Stimulated activated CD8-positive, alpha-beta memory T cell treated with anti-CD3 and anti-CD28 coated beads, Interleukin-4, amount 100 ng/mL, for 24 hours (primary cell): Measurements from ENCODE around the gene HMGN1.
A peak's percentile ranks its signal among the peaks of the same experiment; 100 is the strongest.

Experiments used
- DNase-seq: peaks from one replicate; pipeline ENCODE4 v3.0.0-alpha.2; 2020; ENCODE audit warnings: low read depth

The HMGN1 gene

DNA sequence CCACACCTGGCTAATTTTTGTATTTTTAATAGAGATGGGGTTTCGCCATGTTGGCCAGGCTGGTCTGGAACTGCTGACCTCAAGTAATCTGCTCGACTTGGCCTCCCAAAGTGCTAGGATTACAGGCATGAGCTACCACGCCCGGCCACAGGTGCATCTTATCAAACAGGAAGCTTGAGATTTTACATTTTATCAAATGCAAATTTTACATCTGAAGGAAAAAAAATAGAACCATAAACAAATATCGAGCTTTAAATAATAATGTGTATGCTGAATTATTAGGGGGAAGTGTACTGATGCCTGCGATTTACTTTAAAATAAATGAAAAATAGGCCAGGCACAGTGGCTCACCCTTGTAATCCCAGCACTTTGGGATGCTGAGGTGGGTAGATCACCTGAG is 18.9 kb downstream of the HMGN1 start:
- no peak for DNase-seq

GRCh38 chr21:39327727-39328126 is 21.2 kb downstream of the HMGN1 start:
- no peak for DNase-seq

DNA sequence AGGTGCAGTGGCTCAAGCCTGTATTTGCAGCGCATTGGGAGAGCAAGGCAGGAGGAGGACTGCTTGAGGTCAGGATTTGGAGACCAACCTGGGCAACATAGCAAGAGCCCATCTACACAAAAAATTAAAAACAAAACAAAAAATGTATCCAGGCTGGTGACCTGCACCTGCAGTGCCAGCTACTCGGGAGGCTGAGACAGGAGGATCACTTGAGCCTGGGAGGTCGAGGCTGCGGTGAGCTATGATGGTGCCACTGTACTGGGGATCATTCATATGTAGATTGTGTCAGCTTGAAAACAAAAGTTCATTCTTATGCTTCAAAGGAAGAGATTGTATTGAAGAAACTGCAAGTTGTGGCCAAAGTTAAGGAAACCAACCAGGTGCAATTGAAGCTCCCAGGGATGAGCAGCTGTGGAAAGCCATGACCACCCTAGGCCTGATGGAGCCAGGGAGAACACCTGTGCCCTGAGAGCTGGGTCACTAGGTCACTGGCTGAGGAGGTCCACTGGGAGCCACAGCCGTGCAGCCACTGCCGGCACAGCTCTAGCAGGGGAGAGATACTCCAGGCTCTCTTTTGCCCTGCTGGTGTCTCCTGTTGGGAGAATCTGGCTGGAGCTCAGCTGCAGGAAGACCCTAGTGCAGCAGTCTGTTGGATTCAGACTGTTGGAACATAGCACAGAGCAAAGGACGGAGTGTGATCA is 22.1 kb downstream of the HMGN1 start:
- DNase-seq, result no peak

DNA sequence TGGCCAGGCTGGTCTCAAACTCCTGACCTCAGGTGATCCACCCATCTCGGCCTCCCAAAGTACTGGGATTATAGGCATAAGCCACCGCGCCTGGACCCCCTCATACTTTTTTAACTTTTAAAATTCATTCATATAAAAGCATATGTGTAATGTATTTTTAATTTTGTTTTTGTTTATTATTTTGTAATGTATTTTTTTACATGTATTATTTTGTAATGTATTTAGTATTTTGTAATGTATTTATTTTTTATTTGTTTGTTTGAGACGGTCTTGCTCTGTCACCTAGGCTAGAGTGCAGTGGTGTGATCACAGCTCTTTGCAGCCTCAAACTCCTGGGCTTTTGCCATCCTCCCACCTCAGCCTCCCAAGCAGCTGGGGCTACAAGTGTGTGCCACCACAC is 23.4 kb downstream of the HMGN1 start:
- no peak for DNase-seq

DNA sequence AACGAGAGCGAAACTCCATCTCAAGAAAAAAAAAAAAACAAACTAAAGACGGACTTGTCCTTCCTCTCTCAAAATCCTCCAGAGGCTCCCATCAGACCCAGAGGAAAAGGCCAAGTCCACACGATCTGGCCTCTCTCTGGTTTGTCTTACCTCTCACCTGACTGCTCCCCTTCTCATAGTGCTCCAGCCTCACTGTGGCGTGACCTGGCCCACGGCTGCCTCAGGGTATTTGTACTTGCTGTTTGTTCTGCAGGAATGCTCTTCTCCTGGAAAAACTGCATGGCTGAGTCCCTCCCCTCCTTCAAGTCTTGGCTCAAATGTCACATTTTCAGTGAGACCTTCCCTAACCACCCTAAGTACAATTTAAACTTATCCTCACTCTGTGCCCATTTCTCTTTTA is 27.5 kb downstream of the HMGN1 start:
- no peak for DNase-seq

GRCh38 chr21:39319814-39320332 is 29.0 kb downstream of the HMGN1 start:
- DNase-seq, result no peak

DNA sequence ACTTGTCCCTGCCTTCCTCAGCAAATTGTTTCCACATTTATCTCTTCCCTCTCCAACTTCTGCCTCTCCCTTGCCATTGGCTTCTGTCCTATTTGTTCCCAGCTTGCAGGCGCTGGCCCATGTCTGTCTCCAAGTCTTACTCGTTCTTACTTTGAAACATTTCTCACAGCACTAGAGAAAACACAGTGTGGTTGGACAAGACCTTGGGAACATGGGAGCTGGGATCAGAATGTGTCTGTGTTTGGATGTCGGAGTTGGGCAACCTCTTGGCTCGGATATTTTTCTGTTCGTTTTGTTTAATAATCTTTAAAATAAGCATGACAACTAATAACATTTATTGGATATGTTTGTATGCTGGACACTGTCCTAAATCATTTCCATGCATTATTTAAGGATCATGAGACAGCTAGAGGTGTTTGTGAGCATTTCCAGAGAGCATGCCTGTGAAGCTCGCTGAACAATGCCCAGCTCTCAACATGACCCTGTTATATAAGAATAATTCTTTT is 29.6 kb downstream of the HMGN1 start:
- no peak for DNase-seq

DNA sequence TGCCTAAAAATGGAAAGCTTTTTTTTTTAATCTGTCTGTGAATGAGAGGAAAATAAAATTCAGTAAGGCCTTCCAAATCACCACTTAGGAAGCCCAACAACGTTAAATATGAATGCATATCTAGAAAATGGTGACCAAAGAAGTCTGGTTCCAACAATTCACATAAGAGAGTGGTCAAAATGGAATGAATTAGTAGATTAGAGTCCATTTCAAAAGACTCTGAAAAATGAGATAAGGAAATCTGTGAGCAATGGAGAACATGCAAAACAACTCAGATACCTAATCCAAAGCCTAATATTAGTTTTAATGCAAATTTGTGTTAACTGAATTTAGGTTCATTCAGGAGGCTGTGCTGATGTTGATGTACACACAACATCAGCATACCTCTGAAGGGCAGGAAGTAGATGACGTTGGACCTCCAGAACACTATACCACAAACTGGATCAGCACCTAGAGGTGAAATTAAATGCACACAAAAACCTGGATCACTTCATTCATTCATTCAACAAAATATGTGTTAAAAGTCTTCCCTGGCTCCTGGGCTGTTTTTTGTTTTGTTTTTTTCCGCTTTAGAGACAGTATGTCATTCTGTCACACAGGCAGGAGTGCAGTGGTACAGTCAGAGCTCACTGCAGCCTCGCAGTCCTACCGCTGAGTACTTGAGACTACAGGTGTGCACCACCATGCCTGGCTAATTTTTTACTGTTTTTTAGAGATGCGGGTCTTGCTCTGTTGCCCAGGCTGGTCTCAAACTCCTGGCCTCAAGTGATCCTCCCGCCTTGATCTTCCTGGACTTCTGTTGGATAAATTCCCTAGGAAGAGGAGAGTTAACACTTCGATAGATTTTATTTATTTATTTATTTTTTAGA is 30.6 kb downstream of the HMGN1 start:
- DNase-seq, result no peak

GRCh38 chr21:39317134-39318090 is 31.5 kb downstream of the HMGN1 start:
- DNase-seq, result no peak

GRCh38 chr21:39316729-39317128 is 32.2 kb downstream of the HMGN1 start:
- DNase-seq, result no peak

DNA sequence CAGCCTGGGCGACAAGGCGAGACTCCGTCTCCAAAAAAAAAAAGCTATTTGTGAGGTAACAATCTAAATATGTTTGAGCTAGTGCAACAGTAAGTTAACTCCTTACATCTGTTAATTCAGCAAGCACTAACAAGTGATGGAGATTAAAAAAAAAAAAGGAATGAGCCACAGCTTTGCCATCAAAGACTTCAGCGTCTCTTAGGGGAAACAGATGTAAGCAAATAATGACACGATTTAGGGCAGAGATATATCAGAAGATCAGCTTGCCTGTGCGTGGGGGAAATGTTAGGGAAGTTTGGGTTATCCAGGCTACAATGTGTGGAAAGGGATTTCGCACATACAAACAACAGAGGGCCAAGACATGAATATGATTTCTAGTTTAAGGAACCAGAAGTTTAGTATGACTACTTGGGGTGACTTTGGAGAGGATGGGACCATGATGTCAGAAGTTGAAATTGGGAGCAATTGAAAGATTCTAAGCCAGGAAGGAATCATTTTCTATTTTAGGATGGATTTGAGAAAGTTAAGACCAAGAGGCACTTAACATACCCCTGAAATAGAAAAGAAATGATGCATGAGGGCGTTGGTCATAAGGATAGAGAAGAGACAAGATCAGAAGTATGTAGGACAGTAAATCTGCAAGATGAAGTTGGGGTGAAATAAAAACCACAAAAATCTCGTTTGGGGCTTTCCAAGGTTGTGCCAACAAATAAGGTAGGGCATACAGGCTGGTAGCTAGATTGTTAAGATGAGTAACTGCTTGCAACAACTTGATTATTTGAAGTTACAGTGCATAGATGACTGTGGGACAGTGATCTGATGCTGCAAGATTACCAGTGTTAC is 33.1 kb downstream of the HMGN1 start:
- no peak for DNase-seq

DNA sequence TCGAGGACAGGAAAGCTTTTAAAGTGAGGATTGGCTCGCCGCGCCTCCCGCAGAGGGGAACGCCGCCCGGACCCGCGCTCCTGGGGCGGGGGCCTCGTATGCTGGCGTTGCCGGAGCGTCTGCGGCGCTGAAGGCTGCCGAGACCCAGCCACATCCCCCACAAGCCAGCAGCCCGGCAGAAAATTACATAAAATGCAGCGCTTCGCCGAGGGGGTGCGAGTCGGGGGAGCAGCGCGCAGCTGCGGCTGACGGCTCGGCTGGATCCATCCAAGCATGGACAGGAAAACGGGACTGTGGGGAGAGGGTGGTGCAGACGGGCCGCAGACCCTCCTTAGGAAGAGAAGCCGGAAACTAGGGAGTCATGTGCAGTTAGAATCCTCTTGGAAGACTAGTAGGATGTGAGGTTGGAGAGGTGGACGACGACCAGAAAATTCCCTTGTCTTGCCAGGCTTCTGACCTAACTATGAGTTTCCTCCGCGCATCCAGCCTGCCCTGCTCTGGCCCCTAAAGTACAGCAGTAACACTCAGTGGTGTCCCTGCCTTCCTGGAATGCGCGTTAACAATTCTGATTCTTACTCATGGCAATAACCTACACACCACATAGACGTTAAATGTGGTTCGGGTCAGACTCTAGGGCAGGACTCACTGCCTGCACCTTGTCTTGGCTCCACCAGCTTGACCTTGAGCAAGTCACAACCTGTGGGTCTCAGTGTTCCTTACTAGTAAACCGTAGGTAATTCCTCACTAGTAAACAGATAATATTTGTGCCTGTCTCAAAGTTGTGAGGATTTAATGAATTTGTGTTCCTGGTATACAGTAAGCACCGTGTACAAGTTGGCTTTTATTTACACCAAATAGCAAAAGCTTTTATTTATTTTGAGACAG is 34.5 kb downstream of the HMGN1 start:
- DNase-seq, result peak; percentile 9

DNA sequence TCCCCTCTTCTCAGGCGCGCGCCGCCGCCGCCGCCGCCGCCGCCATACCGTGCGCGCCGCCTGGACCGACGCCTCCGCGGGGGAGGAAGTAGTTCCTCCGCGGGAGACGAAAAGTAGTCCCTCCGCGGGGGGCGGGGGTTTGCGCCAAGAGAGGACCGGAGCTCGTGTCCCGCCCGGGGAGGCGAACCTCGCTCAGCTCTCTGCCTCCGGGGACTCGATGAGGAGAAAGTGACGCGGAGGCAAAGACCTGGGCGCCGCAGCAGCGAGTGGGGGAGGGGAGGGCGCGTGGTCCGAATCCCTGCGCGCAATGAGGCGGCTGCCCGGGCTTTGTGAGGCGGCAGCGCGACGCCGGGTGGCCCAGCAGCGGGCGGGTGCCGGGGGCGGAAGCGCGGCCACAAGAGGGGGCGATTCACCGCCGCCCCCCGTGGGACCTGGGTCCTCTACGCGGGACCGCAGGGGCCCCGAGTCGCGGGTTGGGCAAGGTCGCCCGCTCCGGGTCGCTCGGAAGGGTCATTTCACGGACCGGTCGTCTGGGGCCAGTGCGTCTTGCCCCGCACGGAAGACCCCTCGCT is 35.2 kb downstream of the HMGN1 start, which contains the start of gene BRWD1:
Gene BRWD1, minus strand, starts transcription at position 62 of the 572 bp plus-strand sequence. CDS start 141 bp downstream, outside the sequence.
- DNase-seq, result peak; percentile 67

GRCh38 chr21:39313042-39313570 is 35.8 kb downstream of the HMGN1 start:
- no peak for DNase-seq

DNA sequence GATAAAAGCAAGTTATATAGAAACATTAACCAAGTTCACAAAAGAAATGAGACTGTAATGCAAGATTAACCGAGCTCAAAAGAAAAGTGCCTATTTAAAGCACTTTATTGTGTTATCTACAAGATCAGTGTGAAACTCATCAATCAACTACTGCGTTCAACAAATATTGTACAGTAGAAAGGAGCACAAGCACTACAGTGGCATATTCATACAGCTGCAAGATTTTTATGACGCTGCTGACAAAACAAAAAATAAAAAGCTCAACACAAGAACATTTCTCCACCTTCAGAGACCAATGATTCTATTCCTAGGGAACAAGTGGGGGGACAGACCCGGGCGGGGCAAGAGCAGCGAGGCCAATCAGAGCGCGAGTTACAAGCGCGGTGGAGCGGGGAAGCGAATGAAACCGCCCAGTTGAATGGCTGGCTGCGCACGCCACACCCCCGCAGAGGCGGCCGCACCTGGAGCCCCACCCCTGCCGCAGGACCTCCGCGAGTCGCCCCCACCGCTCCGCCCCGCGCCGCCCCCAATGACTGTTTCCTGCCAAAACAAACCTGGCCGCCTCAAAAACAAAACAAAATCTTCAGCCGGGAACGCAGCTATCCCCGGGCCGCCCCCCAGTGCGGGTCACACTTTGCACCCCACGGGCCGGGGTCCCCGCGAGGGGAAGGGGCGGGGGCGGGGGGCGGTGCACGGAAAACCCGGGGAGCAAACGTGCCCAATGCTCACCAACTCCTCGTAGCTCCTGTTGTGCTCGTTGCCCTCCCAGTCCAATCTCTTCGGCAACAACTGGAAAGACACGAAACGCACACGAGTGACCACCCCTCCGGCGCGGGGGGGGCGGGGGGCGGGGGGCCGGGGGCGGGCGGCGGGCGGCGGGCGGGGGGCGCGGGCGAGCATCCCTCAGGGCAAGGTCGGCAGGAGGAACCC is 36.5 kb downstream of the HMGN1 start:
- peak; percentile 94 for DNase-seq

- DNase-seq, result no peak
These were observed 37.7 kb downstream of the HMGN1 start for GRCh38 chr21:39311164-39311563.

GRCh38 chr21:39307466-39307865 is 41.4 kb downstream of the HMGN1 start:
- no peak for DNase-seq

DNA sequence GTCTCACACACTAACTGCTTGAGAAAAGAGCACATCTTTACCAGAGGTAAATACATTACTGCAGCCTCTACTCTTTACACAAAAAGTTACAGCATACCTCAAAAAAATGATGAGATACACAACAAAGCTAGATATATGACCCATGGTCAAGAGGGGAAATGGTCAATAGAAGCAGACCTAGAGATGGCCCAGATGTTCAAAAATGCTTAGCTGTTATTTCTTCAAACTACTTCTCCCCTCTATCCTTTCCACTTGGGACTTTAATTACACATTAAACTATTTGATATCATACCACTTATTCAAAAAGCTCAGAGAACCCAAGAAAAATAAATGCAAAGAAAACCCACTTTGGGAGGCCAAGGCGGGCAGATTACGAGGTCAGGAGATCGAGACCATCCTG is 48.3 kb downstream of the HMGN1 start:
- DNase-seq, result no peak
